Neuronal stem cell (in vitro differentiated cells): ENCODE data around the gene YEATS2.
"Not testable (repeated sequence)": the region's sequence is repeated elsewhere in the genome, so short reads cannot be mapped to it uniquely, and the experiment has no call there.

Experiments
- DNase-seq: peaks from one replicate; pipeline ENCODE4 v3.0.0-alpha.2; 2013; ENCODE audit warnings: low spot score
- H2AFZ ChIP-seq: one replicate; pipeline ENCODE4 v1.6.1; 2013; ENCODE audit warnings: mild to moderate bottlenecking, low read length, inconsistent platforms
- H2AK5ac ChIP-seq: 2 replicates; pipeline ENCODE4 v1.6.1; 2013; ENCODE audit warnings: low read depth, mild to moderate bottlenecking, inconsistent platforms, low read length, moderate library complexity, mixed read lengths
- H2BK120ac ChIP-seq: 2 replicates; pipeline ENCODE4 v1.6.1; 2013; ENCODE audit warnings: low read depth, mild to moderate bottlenecking, inconsistent platforms, low read length, moderate library complexity, mixed read lengths
- H2BK12ac ChIP-seq: one replicate; pipeline ENCODE4 v1.6.1; 2013; ENCODE audit warnings: low read length, inconsistent platforms
- H2BK15ac ChIP-seq: 2 replicates; pipeline ENCODE4 v1.6.1; 2013; ENCODE audit warnings: mild to moderate bottlenecking, low read length, inconsistent platforms, mixed read lengths
- H2BK5ac ChIP-seq: one replicate; pipeline ENCODE4 v1.6.1; 2013; ENCODE audit warnings: inconsistent platforms, mild to moderate bottlenecking, low read length, moderate library complexity
- H3K14ac ChIP-seq: one replicate; pipeline ENCODE4 v1.6.1; 2013; ENCODE audit warnings: low read length, inconsistent platforms
- H3K18ac ChIP-seq: 2 replicates; pipeline ENCODE4 v1.6.1; 2013; ENCODE audit warnings: low read length, inconsistent platforms
- H3K23ac ChIP-seq: 2 replicates; pipeline ENCODE4 v1.6.1; 2013; ENCODE audit warnings: low read depth, mild to moderate bottlenecking, mixed read lengths, low read length, inconsistent platforms; ENCODE audit not compliant: poor library complexity
- H3K27ac ChIP-seq: replicated peaks from 3 replicates; pipeline ENCODE4 v1.5.1; 2013; ENCODE audit warnings: low read length, inconsistent platforms
- H3K27me3 ChIP-seq, 3 experiments: 2 replicates each; pipeline ENCODE4 v1.6.1; 2013; ENCODE audit warnings: low read length in 3 of 3, mild to moderate bottlenecking in 2 of 3, inconsistent platforms in 1 of 3, low read depth in 1 of 3, mixed read lengths in 1 of 3, moderate library complexity in 1 of 3; ENCODE audit not compliant: control insufficient read depth in 3 of 3, insufficient read depth in 3 of 3
- H3K36me3 ChIP-seq, 2 donors: replicated peaks in 1 of 2; 2 replicates each; pipeline ENCODE4 v1.6.1; 2013; ENCODE audit warnings: low read length in 2 of 2; ENCODE audit not compliant: control insufficient read depth in 2 of 2, insufficient read depth in 2 of 2
- H3K4ac ChIP-seq: 2 replicates; pipeline ENCODE4 v1.6.1; 2013; ENCODE audit warnings: inconsistent platforms, mild to moderate bottlenecking, low read length, moderate library complexity
- H3K4me1 ChIP-seq, 2 donors: 1 replicate in 1 of 2; 2 replicates in 1 of 2; pipeline ENCODE4 v1.6.1; 2013; ENCODE audit warnings: low read length in 2 of 2, low read depth in 1 of 2; ENCODE audit not compliant: control insufficient read depth in 2 of 2, insufficient read depth in 1 of 2
- H3K4me2 ChIP-seq: one replicate; pipeline ENCODE4 v1.6.1; 2013; ENCODE audit warnings: mild to moderate bottlenecking, low read length, inconsistent platforms; ENCODE audit not compliant: insufficient read depth, poor library complexity, severe bottlenecking
- H3K4me3 ChIP-seq, 2 donors: 2 replicates each; pipeline ENCODE4 v1.5.1; 2013; ENCODE audit warnings: low read length in 2 of 2, mild to moderate bottlenecking in 2 of 2, inconsistent platforms in 1 of 2, moderate library complexity in 1 of 2
- H3K79me1 ChIP-seq: one replicate; pipeline ENCODE4 v1.6.1; 2013; ENCODE audit warnings: low read depth, mild to moderate bottlenecking, inconsistent platforms, low read length, moderate library complexity
- H3K9ac ChIP-seq: one replicate; pipeline ENCODE4 v1.6.1; 2013; ENCODE audit warnings: mild to moderate bottlenecking, low read depth, low read length, inconsistent platforms; ENCODE audit not compliant: poor library complexity
- H3K9me3 ChIP-seq, 2 donors: replicated peaks in 1 of 2; 2 replicates each; pipeline versions ENCODE3 to v1.6.1; 2013; ENCODE audit warnings: low read length in 2 of 2, mild to moderate bottlenecking in 2 of 2, inconsistent platforms in 1 of 2, low read depth in 1 of 2, mixed read lengths in 1 of 2, moderate library complexity in 1 of 2; ENCODE audit not compliant: control insufficient read depth in 2 of 2, insufficient read depth in 1 of 2
- H4K8ac ChIP-seq: one replicate; pipeline ENCODE4 v1.6.1; 2013; ENCODE audit warnings: low read depth, mild to moderate bottlenecking, inconsistent platforms, low read length, moderate library complexity
- H4K91ac ChIP-seq: one replicate; pipeline ENCODE4 v1.6.1; 2013; ENCODE audit warnings: low read length, low read depth, mild to moderate bottlenecking, inconsistent platforms; ENCODE audit not compliant: poor library complexity
- WGBS, 2 donors: extraction: QIAGEN DNeasy Blood & Tissue Kit; methylation state at CpG; one replicate each; pipeline ENCODE4 v1.1.7; 2013; ENCODE audit warnings: missing lambda C conversion rate in 2 of 2, mixed read lengths in 1 of 2; ENCODE audit not compliant: insufficient read length in 2 of 2, insufficient replicate concordance in 1 of 2; ENCODE audit errors: extremely low coverage in 2 of 2; 5-methylcytosine and 5-hydroxymethylcytosine counted together

Gene YEATS2

GRCh38 chr3:183734750-183735494 is 37.3 kb downstream of the YEATS2 start:
- H3K14ac ChIP-seq = no peak overlapping the region
- no peaks in the 10 kb centered on the region for H3K27me3 ChIP-seq
- no peak overlapping the region for H3K4me2 ChIP-seq
- H2BK15ac ChIP-seq = no peak overlapping the region
- no peak overlapping the region for H2BK120ac ChIP-seq
- H3K9ac ChIP-seq = no peak overlapping the region
- no peak overlapping the region for H2AFZ ChIP-seq
- WGBS, 2 donors = no CpG with 5 or more reads among the region's 5 CpGs
- H3K36me3 ChIP-seq = peaks cover 29 to 78% of the 10 kb centered on the region in 2 donors
- H2BK12ac ChIP-seq = no peak overlapping the region
- H3K9me3 ChIP-seq = peaks cover 0 to 12% of the 10 kb centered on the region in 2 donors
- H2AK5ac ChIP-seq = no peak overlapping the region
- no peak overlapping the region for H3K4ac ChIP-seq
- no peak overlapping the region for H4K8ac ChIP-seq
- no peak overlapping the region for H2BK5ac ChIP-seq
- H3K23ac ChIP-seq = no peak overlapping the region
- H3K27ac ChIP-seq = no peak overlapping the region
- no peak overlapping the region for H4K91ac ChIP-seq
- peaks cover 3% of the 10 kb centered on the region for H3K79me1 ChIP-seq
- no peak for DNase-seq
- H3K4me3 ChIP-seq = no peak overlapping the region
- H3K4me1 ChIP-seq = no peaks in the 10 kb centered on the region
- no peak overlapping the region for H3K18ac ChIP-seq

- Histone ChIP-seq H3K79me1 (peaks cover 3% of the 10 kb centered on the region), H3K4ac (no peak overlapping the region), H3K27ac (no peak overlapping the region), H3K27me3 (no peaks in the 10 kb centered on the region), H2BK12ac (no peak overlapping the region), H3K18ac (no peak overlapping the region), H2BK15ac (no peak overlapping the region), H3K14ac (no peak overlapping the region), H3K4me2 (no peak overlapping the region), H3K9me3 (peaks cover 3 to 20% of the 10 kb centered on the region in 2 donors), H3K4me3 (no peak overlapping the region), H2AK5ac (no peak overlapping the region), H3K9ac (no peak overlapping the region), H3K36me3 (peaks cover 28 to 75% of the 10 kb centered on the region in 2 donors), H2BK5ac (no peak overlapping the region), H4K91ac (no peak overlapping the region), H4K8ac (no peak overlapping the region), H2AFZ (no peak overlapping the region), H2BK120ac (no peak overlapping the region), H3K23ac (no peak overlapping the region), H3K4me1 (no peaks in the 10 kb centered on the region)
- no peak for DNase-seq
- no CpG with 5 or more reads among the region's 2 CpGs for WGBS, 2 donors
These were observed 39.5 kb downstream of the YEATS2 start for GRCh38 chr3:183737116-183737515.

GRCh38 chr3:183740154-183740553 is 42.6 kb downstream of the YEATS2 start:
- H3K9ac ChIP-seq, H3K79me1 ChIP-seq, H2BK12ac ChIP-seq, H3K4me2 ChIP-seq, H2AK5ac ChIP-seq, H2BK120ac ChIP-seq, H3K23ac ChIP-seq, H3K4ac ChIP-seq, H4K8ac ChIP-seq, H3K27me3 ChIP-seq, DNase-seq, H3K18ac ChIP-seq, H2BK15ac ChIP-seq, H3K14ac ChIP-seq, H2BK5ac ChIP-seq, H4K91ac ChIP-seq, H2AFZ ChIP-seq, H3K4me1 ChIP-seq, H3K4me3 ChIP-seq, H3K27ac ChIP-seq: not testable (repeated sequence)
- no CpG with 5 or more reads among the region's 1 CpG for WGBS, 2 donors
- H3K36me3 ChIP-seq = peaks cover 22 to 77% of the 10 kb centered on the region in 2 donors
- peaks cover 3 to 26% of the 10 kb centered on the region in 2 donors for H3K9me3 ChIP-seq

GRCh38 chr3:183743231-183743630 is 45.6 kb downstream of the YEATS2 start:
- Histone ChIP-seq H3K18ac (no peak overlapping the region), H4K91ac (no peak overlapping the region), H3K4me2 (no peak overlapping the region), H2BK5ac (no peak overlapping the region), H3K79me1 (no peaks in the 10 kb centered on the region), H3K27ac (no peak overlapping the region), H2BK12ac (no peak overlapping the region), H2AK5ac (no peak overlapping the region), H3K23ac (no peak overlapping the region), H2BK15ac (no peak overlapping the region), H3K4ac (no peak overlapping the region), H3K4me1 (peaks cover 0 to 3% of the 10 kb centered on the region in 2 donors), H3K36me3 (peaks cover 7 to 76% of the 10 kb centered on the region in 2 donors), H3K9ac (no peak overlapping the region), H3K9me3 (peaks cover 3 to 14% of the 10 kb centered on the region in 2 donors), H3K14ac (no peak overlapping the region), H3K4me3 (no peak overlapping the region), H3K27me3 (no peaks in the 10 kb centered on the region), H2AFZ (no peak overlapping the region), H4K8ac (no peak overlapping the region), H2BK120ac (no peak overlapping the region)
- WGBS, 2 donors = no CpG with 5 or more reads among the region's 7 CpGs
- DNase-seq = no peak
